Activated CD8-positive, alpha-beta memory T cell treated with anti-CD3 and anti-CD28 coated beads for 1 hour (primary cell): ENCODE measurements around the gene NELL1.

Experiments
- DNase-seq, 2 donors: peaks; one replicate each; pipeline ENCODE4 v3.0.0-alpha.2; 2020; ENCODE audit warnings: low read depth in 1 of 2; ENCODE audit errors: extremely low read depth in 1 of 2

NELL1 gene

DNA sequence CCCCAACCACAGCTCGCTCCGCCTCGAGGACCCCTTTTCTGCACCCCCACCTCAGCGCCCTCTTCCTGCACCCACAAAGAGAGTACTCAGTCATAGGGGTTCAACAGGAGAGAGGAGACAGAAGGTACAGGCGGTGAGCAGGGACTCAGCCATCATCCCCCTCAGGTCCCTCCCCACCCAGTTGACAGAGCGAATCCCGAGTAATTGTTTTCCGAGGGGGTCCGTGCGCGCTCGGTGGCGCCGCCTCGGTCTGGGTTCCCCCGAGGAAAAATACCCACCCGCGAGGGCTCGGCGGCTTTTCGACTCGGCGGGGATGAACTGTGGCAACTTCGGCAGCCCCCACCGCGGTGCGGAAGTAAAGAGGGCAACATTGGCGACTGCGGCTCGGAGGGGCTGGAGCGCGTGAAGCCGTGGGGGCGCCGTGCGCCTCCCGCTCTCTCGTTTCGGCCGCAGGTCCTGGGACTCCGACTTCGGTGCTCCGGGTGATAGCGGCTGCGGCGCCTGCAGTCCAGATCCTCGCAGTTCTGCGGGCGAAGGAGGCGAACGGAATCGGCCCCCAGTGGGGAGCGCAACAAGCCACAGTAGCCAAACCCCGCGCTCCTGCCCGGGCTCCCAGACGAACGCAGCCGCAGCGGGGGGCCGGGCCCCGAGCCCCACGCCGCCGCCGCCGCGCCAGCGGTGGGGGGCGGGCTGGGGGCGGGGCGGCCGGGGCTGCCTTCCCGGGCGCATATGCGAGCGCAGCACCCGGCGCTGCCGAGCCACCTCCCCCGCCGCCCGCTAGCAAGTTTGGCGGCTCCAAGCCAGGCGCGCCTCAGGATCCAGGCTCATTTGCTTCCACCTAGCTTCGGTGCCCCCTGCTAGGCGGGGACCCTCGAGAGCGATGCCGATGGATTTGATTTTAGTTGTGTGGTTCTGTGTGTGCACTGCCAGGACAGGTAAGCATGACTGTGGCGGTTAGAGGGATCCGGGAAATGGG is at the start of gene NELL1:
Gene NELL1 (plus strand): TSS at position 743 of the 976 bp plus-strand sequence.
- no peak for DNase-seq

GRCh38 chr11:20620988-20621387 is 48.4 kb upstream of the NELL1 start:
- DNase-seq: no peak

DNA sequence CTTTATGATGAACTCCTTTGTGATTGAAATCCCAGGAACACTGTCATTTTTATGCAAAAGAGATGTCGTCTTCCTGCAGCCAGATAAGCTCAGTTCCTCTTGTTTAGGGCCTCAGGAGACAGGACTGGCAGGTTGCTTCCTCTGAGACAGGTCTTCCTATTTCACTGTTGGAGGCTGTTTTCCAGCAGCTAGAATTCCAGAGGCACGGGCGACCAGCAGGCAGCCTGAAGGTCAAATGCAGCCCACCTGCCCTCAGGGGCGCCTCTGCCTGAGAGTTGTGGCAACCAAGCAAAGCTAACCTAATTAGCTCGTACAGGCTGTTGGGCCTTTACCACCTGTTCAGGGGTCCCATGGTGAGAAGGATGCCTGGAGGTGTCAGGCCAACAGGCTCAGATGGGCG is 47.7 kb upstream of the NELL1 start:
- no peak for DNase-seq

GRCh38 chr11:20623252-20623651 is 46.1 kb upstream of the NELL1 start:
- DNase-seq: no peak

DNA sequence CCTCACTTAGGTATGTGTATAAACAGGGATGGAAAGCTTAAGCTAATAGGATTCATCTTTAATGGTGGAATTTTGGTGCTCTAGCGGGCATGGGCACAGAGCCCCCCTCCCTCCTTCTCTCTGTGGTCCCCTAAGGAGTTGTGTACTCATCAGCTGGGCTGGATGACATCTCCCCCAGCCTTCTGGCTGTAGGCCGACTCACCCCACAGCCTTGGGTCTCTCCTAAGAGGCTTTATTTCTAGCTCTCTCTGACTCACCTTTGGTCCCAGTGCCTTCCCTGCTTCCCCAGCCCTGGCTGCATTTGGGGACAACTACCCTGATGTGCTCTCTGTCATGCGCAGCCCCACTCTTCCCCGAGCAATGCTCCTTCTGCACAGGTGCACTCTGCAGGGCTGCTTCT is 43.1 kb upstream of the NELL1 start:
- DNase-seq: no peak

DNA sequence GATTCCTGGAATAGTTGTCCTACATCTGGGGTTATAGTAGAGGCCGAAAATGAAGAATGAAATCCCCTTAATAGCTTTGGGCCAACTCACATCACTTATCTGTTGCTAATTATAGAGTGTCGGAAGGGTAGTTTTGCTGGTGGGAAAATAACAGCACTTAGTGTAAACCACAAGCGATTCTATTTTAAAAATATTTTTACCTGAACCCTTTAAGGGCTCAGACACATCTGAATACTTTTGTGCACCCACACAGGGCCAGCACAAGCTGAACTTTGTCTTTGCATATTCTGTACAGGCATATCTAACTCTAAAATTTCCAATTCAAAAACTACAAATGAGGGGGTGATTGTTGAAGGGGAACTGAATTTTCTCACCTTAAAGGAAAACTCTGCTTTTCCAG is 42.4 kb upstream of the NELL1 start:
- DNase-seq: no peak

- no peak for DNase-seq
Observed at GRCh38 chr11:20627701-20628100, 41.7 kb upstream of the NELL1 start.

DNA sequence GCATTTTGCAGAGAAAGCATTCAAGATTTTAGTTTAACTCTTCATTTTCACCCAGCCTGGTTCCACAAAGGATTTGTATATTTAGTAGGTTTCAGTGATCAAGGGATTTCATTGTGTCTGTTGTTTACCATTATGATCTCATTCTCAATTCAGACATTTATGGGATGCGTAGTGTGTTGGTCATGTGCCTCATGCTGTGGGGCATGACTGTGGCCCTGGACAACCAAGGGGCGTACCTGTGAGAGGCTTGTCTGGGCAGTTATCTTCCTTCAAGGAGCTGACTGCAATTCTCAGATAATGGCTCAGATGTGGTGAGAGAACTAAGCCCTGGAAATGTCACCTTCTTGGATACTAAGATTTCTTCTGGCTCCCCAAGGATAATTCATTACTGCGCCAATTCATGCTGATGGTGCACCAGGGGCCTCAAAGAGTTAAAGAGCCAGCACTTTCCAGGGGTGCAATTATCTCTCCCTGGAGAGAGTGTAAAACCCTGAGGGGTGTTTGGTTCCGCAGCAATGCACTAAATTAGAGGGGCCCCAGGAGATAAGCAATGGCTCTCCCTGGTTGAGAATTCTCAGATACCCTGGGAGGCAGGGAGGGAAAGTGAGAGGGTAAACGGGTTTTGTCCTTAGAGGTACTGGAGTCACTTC is 37.7 kb upstream of the NELL1 start:
- DNase-seq: no peak

- no peak for DNase-seq
Observed at GRCh38 chr11:20632169-20632532, 37.2 kb upstream of the NELL1 start.

DNA sequence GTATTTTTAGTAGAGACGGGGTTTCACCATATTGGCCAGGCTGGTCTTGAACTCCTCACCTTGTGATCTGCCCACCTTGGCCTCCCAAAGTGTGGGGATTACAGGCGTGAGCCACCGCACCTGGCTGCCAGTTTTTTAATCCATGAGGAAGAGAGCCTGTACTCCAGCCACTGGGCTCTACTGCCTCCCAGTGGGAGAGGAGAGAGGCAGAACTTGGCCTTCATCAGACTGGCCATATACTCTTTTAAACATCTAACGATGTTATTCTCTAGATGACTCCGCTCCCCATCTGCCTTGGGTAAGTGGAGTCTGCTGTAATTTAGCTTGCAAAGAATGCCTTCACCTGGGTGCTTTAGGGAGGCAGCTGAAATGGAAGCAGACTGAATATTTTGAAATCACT is 35.3 kb upstream of the NELL1 start:
- DNase-seq: no peak

DNA sequence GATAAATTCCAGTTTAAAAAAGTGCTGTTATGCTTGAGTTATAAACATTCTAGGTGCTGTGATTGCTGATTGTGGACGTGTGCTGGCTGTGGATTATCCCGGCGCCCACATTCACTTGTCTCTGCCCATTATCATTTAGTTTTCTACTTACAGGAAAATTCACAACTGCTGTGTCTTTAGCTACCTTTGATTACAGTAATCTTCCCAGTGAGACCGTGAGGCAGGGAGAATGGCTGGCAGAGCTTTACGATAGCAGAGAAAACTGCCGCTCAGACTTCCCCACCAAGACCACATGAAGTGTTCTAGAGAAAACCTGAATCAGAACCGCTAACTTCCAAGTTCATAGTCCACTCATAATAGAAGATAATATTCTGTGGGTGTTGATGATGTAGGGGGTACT is 34.6 kb upstream of the NELL1 start:
- DNase-seq: no peak

- DNase-seq: no peak
Observed at GRCh38 chr11:20638074-20638473, 31.3 kb upstream of the NELL1 start.

DNA sequence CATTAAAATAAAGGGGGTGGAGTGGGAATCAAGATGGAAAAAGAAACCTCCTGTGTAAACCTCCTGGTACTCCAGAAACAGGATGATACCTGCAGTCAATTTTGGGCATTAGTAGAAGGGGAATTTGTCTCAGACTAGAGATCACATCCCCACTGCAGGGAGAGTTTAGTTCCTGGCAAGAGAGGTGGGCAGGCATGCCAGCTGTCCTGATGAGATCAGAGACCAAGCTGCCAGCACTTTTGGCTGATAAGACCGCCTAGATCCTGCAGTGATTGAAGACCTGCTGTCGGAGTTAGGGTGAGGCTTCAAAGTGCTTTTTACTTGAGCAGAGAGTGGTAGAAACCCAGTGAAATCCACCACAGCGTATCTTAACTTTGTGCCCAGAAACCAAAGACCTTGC is 29.7 kb upstream of the NELL1 start:
- DNase-seq: no peak

DNA sequence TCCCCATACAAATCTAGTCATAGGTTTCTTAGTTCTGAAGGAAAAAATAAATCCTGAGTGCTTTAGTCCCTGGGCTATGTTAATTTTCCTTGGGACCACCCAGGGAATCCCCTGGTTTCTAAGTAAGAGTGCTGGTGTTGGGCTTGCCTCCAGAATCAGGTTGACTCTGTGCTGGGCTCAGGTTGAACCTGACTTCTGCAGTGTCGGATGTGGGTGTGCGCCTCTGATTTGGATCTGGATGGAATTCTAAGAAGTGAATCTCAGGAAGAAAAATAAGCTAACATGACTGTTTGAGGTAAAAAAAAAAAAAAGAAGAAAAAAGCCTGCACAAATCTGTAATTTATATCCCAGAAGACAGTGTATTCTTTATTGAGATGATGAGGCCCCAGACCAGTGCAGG is 29.0 kb upstream of the NELL1 start:
- DNase-seq: no peak

DNA sequence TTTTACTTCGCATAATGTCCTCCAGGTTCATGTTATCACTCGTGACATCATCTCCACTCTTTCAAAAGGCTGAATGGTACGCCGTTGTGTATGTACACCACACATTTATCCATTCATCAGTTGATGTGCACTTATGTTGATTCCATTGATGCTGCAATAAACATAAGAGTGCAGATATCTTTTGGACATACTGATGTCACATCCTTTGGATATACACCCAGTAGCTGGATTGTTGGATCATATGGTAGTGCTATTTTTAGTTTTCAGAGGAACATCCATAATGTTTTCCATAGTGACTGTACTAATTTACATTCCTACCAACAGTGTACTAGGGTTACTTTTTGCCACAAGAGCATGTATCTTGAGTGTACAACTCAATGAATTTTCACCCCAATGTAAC is 25.0 kb upstream of the NELL1 start:
- no peak for DNase-seq

GRCh38 chr11:20647976-20648565 is 21.3 kb upstream of the NELL1 start:
- DNase-seq: no peak

- no peak for DNase-seq
Observed at GRCh38 chr11:20652150-20652806, 17.1 kb upstream of the NELL1 start.

- DNase-seq: no peak
Observed at GRCh38 chr11:20654038-20654437, 15.3 kb upstream of the NELL1 start.

- DNase-seq: no peak
Observed at GRCh38 chr11:20656901-20657300, 12.5 kb upstream of the NELL1 start.

- DNase-seq: no peak
Observed at GRCh38 chr11:20658135-20658534, 11.3 kb upstream of the NELL1 start.

DNA sequence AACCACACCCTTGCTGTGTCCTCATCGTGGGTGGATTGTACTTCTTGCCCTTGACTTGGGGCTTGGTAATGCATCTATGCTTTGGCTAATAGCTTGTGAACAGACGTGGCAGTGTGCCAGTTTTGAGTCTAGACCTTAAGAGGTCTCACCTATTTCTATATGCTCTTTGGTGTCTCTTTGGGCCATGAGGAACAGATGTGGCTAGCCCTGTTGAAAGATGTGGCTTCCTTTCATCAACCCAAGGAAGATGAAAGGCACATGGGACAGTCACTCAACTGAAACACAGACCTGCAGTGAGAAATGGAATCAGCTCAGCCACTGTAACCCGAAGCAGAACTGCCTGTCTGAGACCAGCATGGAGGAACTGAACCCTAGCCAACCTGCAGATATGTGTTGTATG is 7.9 kb upstream of the NELL1 start:
- DNase-seq: no peak
